Adrenal gland (tissue), 12 donors: Measurements from ENCODE around the gene PNPO. TPM values are rescaled to one million over a fixed set of nuclear protein-coding genes. Genes with fewer than 3 reads are reported as not detected.
"Not testable (repeated sequence)": the region's sequence is repeated elsewhere in the genome, so short reads cannot be mapped to it uniquely, and the experiment has no call there.

Experiments used
- DNase-seq, 7 donors: peaks; one replicate each; pipeline ENCODE4 v3.0.0-alpha.2; 2019 to 2020
- H3K27ac ChIP-seq, 5 donors: fragments of 200-600 bp; sonication (generic) in 4 of 5; 1 replicate in 3 of 5; 2 replicates in 2 of 5; pipeline versions ENCODE4 v1.5.1 to v1.8.0; 2016 to 2020; ENCODE audit warnings: mild to moderate bottlenecking in 1 of 5
- H3K27me3 ChIP-seq: fragments of 200-600 bp; 2 replicates; pipeline ENCODE4 v1.8.0; 2021
- H3K36me3 ChIP-seq, 2 donors: fragments of 200-600 bp; replicated peaks in 1 of 2; 1 replicate in 1 of 2; 2 replicates in 1 of 2; pipeline versions ENCODE4 v1.5.1 to v1.8.0; 2018 to 2022
- H3K4me1 ChIP-seq, 2 donors: fragments of 200-600 bp; replicated peaks in 1 of 2; 1 replicate in 1 of 2; 2 replicates in 1 of 2; pipeline versions ENCODE4 v1.5.1 to v1.8.0; 2018 to 2021
- H3K4me3 ChIP-seq, 4 donors: fragments of 200-600 bp; sonication (generic) in 3 of 4; one replicate each; pipeline ENCODE4 v1.5.1; 2016 to 2018
- H3K9me3 ChIP-seq, 3 donors: fragments of 200-600 bp; sonication (generic) in 1 of 3; replicated peaks in 1 of 3; 1 replicate in 2 of 3; 2 replicates in 1 of 3; pipeline versions ENCODE4 v1.5.1 to v1.8.0; 2016 to 2021
- POLR2A ChIP-seq, 2 donors: fragments of 450-650 bp; IDR thresholded peaks; one replicate each; pipeline ENCODE4 v1.6.1; 2017; ENCODE audit warnings: antibody characterized with exemption in 2 of 2, mild to moderate bottlenecking in 2 of 2, moderate library complexity in 1 of 2
- WGBS, 4 donors: extraction: QIAGEN DNeasy Blood & Tissue Kit in 2 of 4; methylation state at CpG; one replicate each; pipeline versions ENCODE4 v1.1.5 to v1.1.7; 2013 to 2017; 5-methylcytosine and 5-hydroxymethylcytosine counted together
- intact Hi-C, 2 donors: fragments of 100-400 bp; cut with DNase I; formaldehyde crosslinking; loops; one replicate each; pipeline versions ENCODE4 v1.14.1 to v1.15.0; 2022 to 2023
- polyA plus RNA-seq, 3 donors: library from polyadenylated mRNA; stranded (reverse); fragments of 200-250 nt in 2 of 3; fragments of 350-450 nt in 1 of 3; fragmentation: Illumina TruSeq in 1 of 3; extraction: RNeasy Lipid Tissue Mini Kit (QIAGEN cat#74804) in 1 of 3; gene quantifications; one replicate each; pipeline ENCODE4 v1.2.3, GENCODE V29; 2013 to 2014
- total RNA-seq, 9 donors: library from RNA; depleted of rRNA in 4 of 9; stranded (reverse); fragments of >200 nt in 4 of 9; fragments of 120-200 nt in 1 of 9; fragmentation: NEBNext Ultra II Directional in 1 of 9; extraction: Animal tissue kit (Norgen Biotek cat#: 25700) in 1 of 9; gene quantifications; one replicate each; pipeline versions ENCODE4 v1.1.0 to v1.2.4, GENCODE V29; 2013 to 2023
- TF ChIP-seq, protein P1 (sequence below), 6 experiments: fragments of 450-650 bp in 4 of 6; fragments of 200-600 bp in 2 of 6; sonication (generic) in 1 of 6; IDR thresholded peaks; 1 replicate in 5 of 6; 2 replicates in 1 of 6; pipeline versions ENCODE4 v1.5.1 to v1.8.0; 2016 to 2021; ENCODE audit warnings: antibody characterized with exemption in 6 of 6, mild to moderate bottlenecking in 2 of 6, moderate library complexity in 1 of 6
- donor health status: healthy with polysubstance abuse.
- donor health status: Bipolar disorder and iron deficiency.
- donor health status: DM: yes; HTN: yes; CAD: no.
- donor health status: DM: no; HTN: no; CAD: no.
- donor health status: DM: no; HTN: no; CAD: no.
- donor health status: DM: yes; HTN: yes; CAD: no.

PNPO gene
- total and polyA plus RNA-seq, 12 donors = 19.7 to 91.5 (median 52.4) TPM

GRCh38 chr17:47986520-47986919, 45.1 kb downstream of the PNPO start:
- TF ChIP-seq, protein P1, sequence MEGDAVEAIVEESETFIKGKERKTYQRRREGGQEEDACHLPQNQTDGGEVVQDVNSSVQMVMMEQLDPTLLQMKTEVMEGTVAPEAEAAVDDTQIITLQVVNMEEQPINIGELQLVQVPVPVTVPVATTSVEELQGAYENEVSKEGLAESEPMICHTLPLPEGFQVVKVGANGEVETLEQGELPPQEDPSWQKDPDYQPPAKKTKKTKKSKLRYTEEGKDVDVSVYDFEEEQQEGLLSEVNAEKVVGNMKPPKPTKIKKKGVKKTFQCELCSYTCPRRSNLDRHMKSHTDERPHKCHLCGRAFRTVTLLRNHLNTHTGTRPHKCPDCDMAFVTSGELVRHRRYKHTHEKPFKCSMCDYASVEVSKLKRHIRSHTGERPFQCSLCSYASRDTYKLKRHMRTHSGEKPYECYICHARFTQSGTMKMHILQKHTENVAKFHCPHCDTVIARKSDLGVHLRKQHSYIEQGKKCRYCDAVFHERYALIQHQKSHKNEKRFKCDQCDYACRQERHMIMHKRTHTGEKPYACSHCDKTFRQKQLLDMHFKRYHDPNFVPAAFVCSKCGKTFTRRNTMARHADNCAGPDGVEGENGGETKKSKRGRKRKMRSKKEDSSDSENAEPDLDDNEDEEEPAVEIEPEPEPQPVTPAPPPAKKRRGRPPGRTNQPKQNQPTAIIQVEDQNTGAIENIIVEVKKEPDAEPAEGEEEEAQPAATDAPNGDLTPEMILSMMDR (IDR thresholded peaks at IDR 0.05) = no peak
- TF ChIP-seq POLR2A (IDR thresholded peaks at IDR 0.05) = no peak
- no peak overlapping the region for H3K4me3 ChIP-seq
- intact Hi-C loops = no loop called here
- H3K4me1 ChIP-seq = peaks cover 0 to 9% of the 10 kb centered on the region in 2 donors
- H3K9me3 ChIP-seq = no peaks in the 10 kb centered on the region
- WGBS, 4 donors = 79 to 86% (median 81%) methylated on average over 5 of the region's 5 CpGs
- peaks cover 0 to 3% of the 10 kb centered on the region in 2 donors for H3K36me3 ChIP-seq
- no peak for DNase-seq
- no peaks in the 10 kb centered on the region for H3K27me3 ChIP-seq
- H3K27ac ChIP-seq = no peak overlapping the region

DNA sequence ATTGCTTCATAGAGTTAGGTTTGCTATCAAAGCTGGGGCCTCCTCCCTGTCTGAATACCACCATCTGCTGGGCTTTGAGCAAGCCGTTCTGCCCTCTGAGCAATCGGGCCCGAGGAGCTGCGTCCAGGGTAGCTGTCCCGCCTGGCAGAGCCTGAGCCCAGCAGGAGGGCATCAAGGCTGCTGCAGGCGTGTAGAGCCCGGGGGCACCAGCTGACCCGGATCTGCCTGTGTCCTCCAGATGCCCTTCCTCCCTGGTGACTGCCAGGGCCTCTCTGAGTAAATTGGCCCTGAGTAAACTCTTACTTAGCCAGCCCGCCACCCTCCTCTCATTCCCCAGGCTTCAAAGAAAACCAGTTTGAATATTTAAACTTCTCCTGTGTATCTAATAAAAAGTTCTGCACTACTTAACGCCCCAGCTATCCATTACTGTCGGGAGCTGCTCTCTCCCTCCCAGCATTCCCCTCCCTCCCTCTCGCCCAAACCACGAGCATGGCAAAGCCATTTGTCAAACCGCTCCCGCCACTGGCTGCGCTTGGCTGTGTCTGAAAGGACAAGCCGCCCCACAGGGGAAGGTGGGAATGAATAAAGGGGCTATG, 46.0 kb downstream of the PNPO start:
- Histone ChIP-seq H3K27ac (peak overlapping the region in 1 of 5 donors; percentile 11), H3K4me1 (peaks cover 0 to 9% of the 10 kb centered on the region in 2 donors), H3K27me3 (no peaks in the 10 kb centered on the region), H3K36me3 (no peaks in the 10 kb centered on the region), H3K9me3 (no peaks in the 10 kb centered on the region), H3K4me3 (no peak overlapping the region)
- 41 to 55% (median 46%) methylated on average over 10 to 17 of the region's 17 CpGs for WGBS, 4 donors
- intact Hi-C loops = no loop called here
- peak in 2 of 7 donors; percentile 18 to 72 for DNase-seq
- TF ChIP-seq, protein P1 (IDR thresholded peaks at IDR 0.05) = no peak
- TF ChIP-seq POLR2A (IDR thresholded peaks at IDR 0.05) = no peak

DNA sequence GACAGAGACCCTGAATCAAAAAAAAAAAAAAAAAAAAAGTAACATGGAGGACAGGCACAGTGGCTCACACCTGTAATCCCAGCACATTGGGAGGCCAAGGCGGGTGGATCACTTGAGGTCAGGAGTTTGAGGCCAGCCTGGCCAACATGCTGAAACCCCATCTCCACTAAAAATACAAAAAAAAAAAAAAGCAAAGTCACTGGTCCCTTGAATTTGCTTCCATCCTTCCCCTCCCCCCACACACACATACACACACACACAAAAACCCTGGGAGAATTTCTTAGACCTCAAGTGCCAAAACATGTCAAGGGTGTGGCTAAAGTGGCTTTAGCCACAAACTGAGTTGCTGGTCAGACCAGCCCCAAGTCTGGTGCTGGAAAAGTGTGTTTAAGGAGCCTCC, 47.1 kb downstream of the PNPO start:
- DNase-seq, H3K4me1 ChIP-seq, H3K27ac ChIP-seq, intact Hi-C loops, H3K27me3 ChIP-seq, H3K4me3 ChIP-seq, H3K9me3 ChIP-seq, H3K36me3 ChIP-seq: not testable (repeated sequence)
- 91 to 95% (median 94%) methylated on average over 1 of the region's 1 CpG for WGBS, 4 donors

DNA sequence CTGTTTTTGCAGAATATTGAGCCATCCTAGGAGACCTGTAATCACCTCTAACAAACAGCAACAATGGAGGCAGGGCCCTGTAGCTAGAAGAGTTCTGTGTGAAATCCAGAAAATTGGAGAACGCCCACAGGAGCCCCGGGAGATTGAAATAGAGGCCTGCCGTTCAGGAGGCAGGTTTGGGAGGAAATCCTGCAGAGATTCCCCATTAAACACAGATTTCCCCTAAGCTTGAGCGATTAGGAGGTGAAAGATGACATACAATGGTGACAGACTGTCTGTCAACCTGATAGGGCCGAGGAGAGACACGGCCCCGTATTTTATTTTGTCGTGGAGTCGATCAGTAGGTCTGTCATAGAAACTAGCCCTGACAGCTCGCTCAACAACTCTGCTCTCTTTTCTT, 47.8 kb downstream of the PNPO start:
- Histone ChIP-seq H3K9me3 (no peaks in the 10 kb centered on the region), H3K27me3 (no peaks in the 10 kb centered on the region), H3K36me3 (no peaks in the 10 kb centered on the region), H3K4me3 (no peak overlapping the region), H3K27ac (no peak overlapping the region), H3K4me1 (no peaks in the 10 kb centered on the region)
- no peak for TF ChIP-seq POLR2A (IDR thresholded peaks at IDR 0.05)
- TF ChIP-seq, protein P1 (IDR thresholded peaks at IDR 0.05) = no peak
- 77 to 81% (median 80%) methylated on average over 10 of the region's 10 CpGs for WGBS, 4 donors
- no peak for DNase-seq
- intact Hi-C loops = no loop called here

DNA sequence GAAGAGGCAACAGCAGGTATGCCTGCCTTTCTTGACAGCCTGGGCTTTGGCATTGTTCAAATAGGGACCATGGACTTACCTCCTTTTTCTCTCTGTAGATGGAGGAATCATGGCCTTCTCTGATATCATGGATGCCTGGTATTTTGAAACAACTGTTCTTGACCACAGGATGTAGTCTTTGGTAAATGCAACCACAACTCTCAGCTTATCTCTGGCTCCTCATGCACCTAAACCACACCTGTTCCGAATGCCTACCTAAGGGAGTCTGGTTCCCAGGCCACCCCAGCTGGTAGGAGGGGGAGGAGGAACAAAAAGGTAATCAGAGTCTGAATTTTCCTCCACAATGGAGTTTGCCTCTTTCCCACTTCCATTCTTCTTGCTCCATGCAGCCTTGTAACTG, 48.3 kb downstream of the PNPO start:
- Histone ChIP-seq H3K9me3 (no peaks in the 10 kb centered on the region), H3K36me3 (no peaks in the 10 kb centered on the region), H3K4me3 (no peak overlapping the region), H3K27ac (no peak overlapping the region), H3K27me3 (no peaks in the 10 kb centered on the region), H3K4me1 (no peaks in the 10 kb centered on the region)
- intact Hi-C loops = no loop called here
- no peak for DNase-seq
- TF ChIP-seq, protein P1 (IDR thresholded peaks at IDR 0.05) = no peak
- no peak for TF ChIP-seq POLR2A (IDR thresholded peaks at IDR 0.05)
- WGBS, 4 donors = 78 to 97% (median 86%) methylated on average over 1 of the region's 1 CpG
